PC-3 (cell line): Measurements from ENCODE around the gene ADAMTSL2. TPM values are rescaled to one million over a fixed set of nuclear protein-coding genes. Genes with fewer than 3 reads are reported as not detected.

Experiments
- ATAC-seq: fragments of 200-7000 bp; cut with Tn5 transposase; 2 replicates; pipeline ENCODE4 v1.9.1; 2020; ENCODE audit warnings: mild to moderate bottlenecking, moderate library complexity
- BruUV-seq: library from RNA; stranded (reverse); fragments of 400-500 nt; replicated peaks from 2 replicates; lab custom pipeline; 2021; lab: Mats Ljungman, UMichigan
- CTCF ChIA-PET: fragments of 300-600 bp; sonication (Branson Sonifier 250); formaldehyde crosslinking; loops from one replicate; lab custom pipeline; 2022; ENCODE audit warnings: antibody characterized with exemption; lab: Charles Lee
- POLR2A ChIA-PET: fragments of 300-600 bp; sonication (Branson Sonifier 250); formaldehyde crosslinking; loops from one replicate; lab custom pipeline; 2022; ENCODE audit warnings: antibody characterized with exemption; ENCODE audit not compliant: unreplicated experiment; lab: Charles Lee
- DNase-seq: peaks from one replicate; pipeline ENCODE4 v3.0.0-alpha.2; 2015
- H2AFZ ChIP-seq: fragments of 300-600 bp; sonication (generic); 2 replicates; pipeline ENCODE4 v1.6.0; 2016; ENCODE audit warnings: antibody characterized with exemption, low read length
- H3F3A ChIP-seq: fragments of 300-600 bp; sonication (generic); one replicate; pipeline ENCODE4 v1.6.0; 2017; ENCODE audit warnings: antibody characterized with exemption, low read length, control low read depth, mild to moderate bottlenecking; ENCODE audit not compliant: unreplicated experiment
- H3K27ac ChIP-seq: fragments of 300-600 bp; sonication (generic); 2 replicates; pipeline ENCODE4 v1.5.1; 2016; ENCODE audit warnings: mild to moderate bottlenecking, low read length
- H3K27me3 ChIP-seq: fragments of 300-600 bp; sonication (generic); 2 replicates; pipeline ENCODE4 v1.6.1; 2016; ENCODE audit warnings: low read length, mixed read lengths
- H3K36me3 ChIP-seq: fragments of 300-600 bp; sonication (generic); 2 replicates; pipeline ENCODE4 v1.6.1; 2016; ENCODE audit warnings: low read depth, mixed run types, low read length, mixed read lengths
- H3K4me1 ChIP-seq: fragments of 300-600 bp; sonication (generic); 2 replicates; pipeline ENCODE4 v1.5.1; 2016; ENCODE audit warnings: low read length; ENCODE audit not compliant: insufficient read depth
- H3K4me2 ChIP-seq: fragments of 300-600 bp; sonication (generic); 2 replicates; pipeline ENCODE4 v1.6.0; 2016; ENCODE audit warnings: low read length
- H3K4me3 ChIP-seq: fragments of 300-600 bp; sonication (generic); 2 replicates; pipeline ENCODE4 v1.5.1; 2016; ENCODE audit warnings: mild to moderate bottlenecking, low read length, mixed read lengths
- H3K79me2 ChIP-seq: fragments of 300-600 bp; sonication (generic); 2 replicates; pipeline ENCODE4 v1.6.1; 2017; ENCODE audit warnings: low read length, mixed read lengths
- H3K9ac ChIP-seq: fragments of 300-600 bp; sonication (generic); 2 replicates; pipeline ENCODE4 v1.6.0; 2016; ENCODE audit warnings: mild to moderate bottlenecking, low read length
- H3K9me2 ChIP-seq: fragments of 300-600 bp; sonication (generic); replicated peaks from 2 replicates; pipeline ENCODE4 v1.6.1; 2016; ENCODE audit warnings: mixed run types, low read length, mixed read lengths
- H3K9me3 ChIP-seq: fragments of 300-600 bp; sonication (generic); 2 replicates; pipeline ENCODE4 v1.6.1; 2016; ENCODE audit warnings: low read length, mixed read lengths
- H4K20me1 ChIP-seq: fragments of 300-600 bp; sonication (generic); 2 replicates; pipeline ENCODE4 v1.6.1; 2016; ENCODE audit warnings: low read length, mixed read lengths
- EZH2 ChIP-seq: fragments of 300-600 bp; sonication (generic); IDR thresholded peaks from one replicate; pipeline ENCODE4 v1.6.1; 2017; ENCODE audit warnings: antibody characterized with exemption, mild to moderate bottlenecking, low read length; ENCODE audit not compliant: unreplicated experiment
- EZH2phosphoT487 ChIP-seq: fragments of 300-600 bp; sonication (generic); IDR thresholded peaks from 2 replicates; pipeline ENCODE4 v1.6.1; 2018; ENCODE audit warnings: mild to moderate bottlenecking, antibody characterized with exemption, low read length, borderline replicate concordance
- intact Hi-C: fragments of 100-400 bp; cut with micrococcal nuclease; formaldehyde crosslinking; loops from 2 replicates; pipeline ENCODE4 v1.9.0; 2023
- total RNA-seq: library from RNA; depleted of rRNA; stranded (reverse); fragments of >200 nt; gene quantifications from 2 replicates; pipeline ENCODE4 v1.2.3, GENCODE V29; 2014
- TF ChIP-seq, protein P1 (sequence below): fragments of 300-600 bp; sonication (generic); conservative IDR thresholded peaks from 2 replicates; pipeline ENCODE4 v1.5.1; 2017; ENCODE audit warnings: antibody characterized with exemption, low read depth, mild to moderate bottlenecking, low read length

The ADAMTSL2 gene
- total RNA-seq, 1 experiment from 2014 or later = not detected

DNA sequence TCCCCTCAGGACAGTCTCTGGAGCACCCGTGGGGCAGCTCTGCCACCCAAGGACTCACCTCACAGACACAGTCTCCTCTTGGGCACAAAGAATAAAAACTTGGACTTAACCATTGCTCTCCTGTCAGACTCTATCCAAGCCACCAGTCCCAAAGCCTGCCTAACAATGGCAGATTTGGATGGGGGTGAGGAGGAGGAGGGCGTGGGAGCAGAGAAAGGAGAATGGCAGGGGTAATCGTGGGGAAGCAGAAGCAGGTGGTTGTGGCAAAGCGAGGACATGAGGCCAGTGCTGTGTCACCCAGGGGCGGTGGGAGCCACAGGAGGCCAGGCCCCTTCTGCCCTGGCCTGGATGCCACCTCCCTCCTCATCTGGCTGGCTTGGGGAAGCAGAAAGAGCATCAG, 80.2 kb downstream of the ADAMTSL2 start:
- Histone ChIP-seq H3K9ac (no peak overlapping the region), H3K4me1 (no peaks in the 10 kb centered on the region), H4K20me1 (no peaks in the 10 kb centered on the region), H3K36me3 (no peaks in the 10 kb centered on the region), H3F3A (no peaks in the 10 kb centered on the region), H3K27me3 (peaks cover 86% of the 10 kb centered on the region), H3K9me3 (no peaks in the 10 kb centered on the region), H3K9me2 (no peaks in the 10 kb centered on the region), H3K4me3 (no peak overlapping the region), H3K79me2 (no peaks in the 10 kb centered on the region), H2AFZ (no peak overlapping the region), H3K27ac (no peak overlapping the region), H3K4me2 (no peak overlapping the region)
- no peak for ATAC-seq
- intact Hi-C loops = no loop called here
- no TSS peak for BruUV-seq
- ChIA-PET POLR2A (no interaction called here), CTCF (no interaction called here)
- no peak for DNase-seq
- TF ChIP-seq EZH2phosphoT487 (no peak), EZH2 (no peak)

DNA sequence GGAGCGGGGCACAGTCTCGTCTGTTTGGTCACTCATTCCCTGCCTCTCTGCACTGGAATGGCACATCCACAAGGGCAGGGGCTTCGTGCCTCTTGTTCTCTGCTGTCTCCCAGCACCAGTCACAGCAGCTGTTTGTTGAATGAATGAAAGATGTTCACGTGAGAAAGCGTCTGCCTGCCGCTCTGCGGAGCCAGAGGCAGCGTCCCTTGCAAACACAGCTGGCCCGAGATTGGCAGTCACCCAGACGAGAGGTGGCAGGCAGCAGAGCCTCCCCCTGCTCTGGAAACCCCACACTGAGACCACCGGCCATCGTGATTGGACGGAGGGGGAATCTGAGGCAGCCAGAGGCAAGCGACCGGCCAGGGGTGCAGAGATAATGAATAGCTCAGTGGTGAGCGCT, 80.7 kb downstream of the ADAMTSL2 start:
- TF ChIP-seq, protein P1, sequence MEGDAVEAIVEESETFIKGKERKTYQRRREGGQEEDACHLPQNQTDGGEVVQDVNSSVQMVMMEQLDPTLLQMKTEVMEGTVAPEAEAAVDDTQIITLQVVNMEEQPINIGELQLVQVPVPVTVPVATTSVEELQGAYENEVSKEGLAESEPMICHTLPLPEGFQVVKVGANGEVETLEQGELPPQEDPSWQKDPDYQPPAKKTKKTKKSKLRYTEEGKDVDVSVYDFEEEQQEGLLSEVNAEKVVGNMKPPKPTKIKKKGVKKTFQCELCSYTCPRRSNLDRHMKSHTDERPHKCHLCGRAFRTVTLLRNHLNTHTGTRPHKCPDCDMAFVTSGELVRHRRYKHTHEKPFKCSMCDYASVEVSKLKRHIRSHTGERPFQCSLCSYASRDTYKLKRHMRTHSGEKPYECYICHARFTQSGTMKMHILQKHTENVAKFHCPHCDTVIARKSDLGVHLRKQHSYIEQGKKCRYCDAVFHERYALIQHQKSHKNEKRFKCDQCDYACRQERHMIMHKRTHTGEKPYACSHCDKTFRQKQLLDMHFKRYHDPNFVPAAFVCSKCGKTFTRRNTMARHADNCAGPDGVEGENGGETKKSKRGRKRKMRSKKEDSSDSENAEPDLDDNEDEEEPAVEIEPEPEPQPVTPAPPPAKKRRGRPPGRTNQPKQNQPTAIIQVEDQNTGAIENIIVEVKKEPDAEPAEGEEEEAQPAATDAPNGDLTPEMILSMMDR = no peak
- TF ChIP-seq EZH2phosphoT487 = no peak
- no peak for TF ChIP-seq EZH2
- ChIA-PET POLR2A (no interaction called here), CTCF (no interaction called here)
- no peak overlapping the region for H3K27ac ChIP-seq
- no TSS peak for BruUV-seq
- no peak for ATAC-seq
- no peaks in the 10 kb centered on the region for H3K4me1 ChIP-seq
- no peak overlapping the region for H3K4me3 ChIP-seq
- DNase-seq = no peak
- no peak overlapping the region for H3K9ac ChIP-seq
- H3K4me2 ChIP-seq = no peak overlapping the region
- no peaks in the 10 kb centered on the region for H4K20me1 ChIP-seq
- H3K79me2 ChIP-seq = no peaks in the 10 kb centered on the region
- H3K27me3 ChIP-seq = peaks cover 87% of the 10 kb centered on the region
- no peaks in the 10 kb centered on the region for H3F3A ChIP-seq
- intact Hi-C loops = no loop called here
- no peak overlapping the region for H2AFZ ChIP-seq
- no peaks in the 10 kb centered on the region for H3K9me3 ChIP-seq
- no peaks in the 10 kb centered on the region for H3K36me3 ChIP-seq
- no peaks in the 10 kb centered on the region for H3K9me2 ChIP-seq

- no peak overlapping the region for H3K4me3 ChIP-seq
- no peaks in the 10 kb centered on the region for H3K36me3 ChIP-seq
- H3K9ac ChIP-seq = no peak overlapping the region
- H3K9me3 ChIP-seq = no peaks in the 10 kb centered on the region
- H3K4me2 ChIP-seq = no peak overlapping the region
- peaks cover 87% of the 10 kb centered on the region for H3K27me3 ChIP-seq
- no peaks in the 10 kb centered on the region for H3K79me2 ChIP-seq
- H3K27ac ChIP-seq = no peak overlapping the region
- ATAC-seq (no peak), DNase-seq (no peak)
- no peaks in the 10 kb centered on the region for H3K4me1 ChIP-seq
- no peaks in the 10 kb centered on the region for H4K20me1 ChIP-seq
- no peaks in the 10 kb centered on the region for H3K9me2 ChIP-seq
- CTCF ChIA-PET = no interaction called here
- intact Hi-C loops = no loop called here
- no TSS peak for BruUV-seq
- H2AFZ ChIP-seq = no peak overlapping the region
- TF ChIP-seq EZH2 (no peak), EZH2phosphoT487 (no peak)
- TF ChIP-seq, protein P1 = no peak
- POLR2A ChIA-PET = no interaction called here
- no peaks in the 10 kb centered on the region for H3F3A ChIP-seq
Measured at GRCh38 chr9:133615606-133616188, 81.2 kb downstream of the ADAMTSL2 start.
